SK-N-MC (cell line): ENCODE data around the gene CXCL10.

Experiments
- EZH2 ChIP-seq: fragments of 200-600 bp; sonication (generic); IDR thresholded peaks from one replicate; pipeline ENCODE4 v1.6.1; 2017; ENCODE audit warnings: antibody characterized with exemption
- POLR2AphosphoS5 ChIP-seq: IDR thresholded peaks from 2 replicates; pipeline ENCODE4 v1.6.1; 2012; ENCODE audit warnings: mild to moderate bottlenecking, low read depth, low read length, borderline replicate concordance

DNA sequence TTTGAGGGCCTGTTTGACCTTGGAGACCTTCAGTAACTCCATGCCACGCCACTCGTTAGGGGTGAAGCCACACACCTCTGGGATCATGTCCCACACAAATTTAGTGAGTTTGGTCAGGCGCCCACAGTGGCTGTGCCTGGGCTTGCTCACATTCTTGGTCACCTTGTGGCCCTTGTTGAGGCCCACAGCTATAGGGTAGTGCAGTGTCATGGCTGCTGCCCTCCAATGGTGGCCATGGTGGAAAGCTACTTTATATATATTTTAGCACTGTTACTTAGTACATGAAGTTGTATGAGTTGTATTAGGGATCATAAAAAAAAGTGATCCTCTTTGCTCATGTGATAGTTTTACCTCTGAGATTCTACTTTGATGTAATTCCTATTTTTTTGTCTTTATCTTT, 13.6 kb upstream of the CXCL10 start:
- no peak for TF ChIP-seq POLR2AphosphoS5
- TF ChIP-seq EZH2: no peak
